ENCODE data around the gene OR4C15.

OR4C15 gene

GRCh38 chr11:55554169-55554568, at the start of gene OR4C15:
TSS of gene OR4C15 (plus strand) at chr11:55554469. CDS start at chr11:55554469, 0 bp downstream.
- DNase-seq = no peak

- no peak for DNase-seq
Observed at GRCh38 chr11:55571828-55572227, 17.6 kb downstream of the OR4C15 start, which contains the start of gene OR4C16. TSS of gene OR4C16 (plus strand) at chr11:55572128. CDS start at chr11:55572128, 0 bp downstream.

GRCh38 chr11:55572548-55572947, 18.3 kb downstream of the OR4C15 start:
- DNase-seq = no peak
